ENCODE data around the gene HS6ST2.
A peak's percentile ranks its signal among the peaks of the same experiment; 100 is the strongest.

The HS6ST2 gene

DNA sequence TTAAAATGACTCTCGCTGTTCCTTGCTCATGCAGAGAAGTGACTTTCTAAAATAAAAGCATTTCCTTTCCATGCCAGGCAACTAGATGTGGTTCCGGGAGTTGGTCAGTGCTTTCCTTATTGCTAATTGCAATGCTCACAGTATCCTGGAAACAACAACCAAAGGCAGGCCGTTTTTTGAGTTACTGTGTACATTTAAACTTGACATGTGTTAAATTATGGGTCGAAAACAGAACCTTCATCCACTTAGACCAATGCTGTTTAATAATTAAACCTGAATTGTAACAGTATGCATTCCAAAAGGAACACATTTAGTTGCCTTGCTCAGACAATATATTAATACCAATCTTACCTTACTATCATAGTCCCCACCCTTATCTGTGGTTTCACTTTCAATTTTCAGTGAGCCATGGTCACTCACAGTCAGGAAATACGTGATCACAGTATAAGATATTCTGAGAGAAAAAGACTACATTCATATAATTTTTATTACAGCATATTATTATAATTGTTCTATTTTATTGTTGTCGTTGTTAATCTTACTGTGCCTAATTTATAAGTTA lies 102.6 kb downstream of the HS6ST2 start:
- H3K27ac ChIP-seq = no peak overlapping the region
- no peak for DNase-seq (ENCODE audit: low read depth, low spot score)

DNA sequence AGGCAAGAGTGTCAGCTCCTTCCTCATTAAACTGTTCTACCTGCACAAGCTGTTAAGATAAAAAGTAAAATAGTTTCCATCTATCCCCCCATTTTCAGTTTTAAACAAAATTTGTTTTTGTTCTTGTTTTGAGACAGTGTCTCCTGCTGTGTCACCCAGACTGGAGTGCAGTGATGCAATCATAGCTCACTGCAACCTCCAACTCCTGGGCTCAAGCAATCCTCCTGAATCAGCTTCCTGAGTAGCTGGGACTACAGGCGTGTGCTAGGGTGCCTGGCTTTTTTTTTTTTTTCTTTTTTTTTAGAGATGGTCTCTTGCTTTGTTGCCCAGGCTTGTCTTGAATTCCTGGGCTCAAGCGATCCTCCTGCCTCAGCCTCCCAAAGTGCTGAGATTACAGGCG lies 105.4 kb downstream of the HS6ST2 start:
- H3K27ac ChIP-seq = peak overlapping the region; percentile 72

DNA sequence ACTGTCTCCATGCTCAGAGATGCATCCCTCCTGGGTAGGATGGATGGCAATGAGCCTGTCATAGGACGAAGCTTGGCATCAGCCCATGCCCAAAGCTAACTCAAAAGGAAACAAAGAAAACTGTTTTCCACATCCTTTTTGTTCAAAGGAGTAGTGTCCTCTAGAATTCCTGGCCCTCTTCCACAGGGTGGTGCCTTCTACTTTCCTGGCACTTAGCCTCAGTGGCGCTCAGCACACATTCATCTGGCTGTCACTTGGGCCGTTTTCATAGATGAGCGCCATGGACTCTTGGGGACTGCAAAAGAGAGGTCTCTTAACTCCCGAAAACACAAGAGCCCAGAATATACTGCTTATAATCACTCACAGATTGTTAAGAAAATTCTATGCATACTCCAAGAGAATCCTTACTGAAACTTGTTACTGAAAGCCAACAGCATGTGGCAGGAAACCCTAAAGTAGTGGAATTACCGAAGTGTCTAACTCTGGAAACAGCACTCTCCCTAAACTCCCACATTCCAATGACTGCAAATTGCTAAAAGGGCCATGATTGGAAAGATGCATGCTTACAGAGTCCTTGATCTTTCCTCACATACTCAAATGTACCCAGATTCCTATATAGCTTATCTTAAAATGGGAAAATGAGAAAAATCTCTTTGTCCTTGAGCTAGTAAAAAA lies 110.0 kb downstream of the HS6ST2 start:
- no peak overlapping the region for H3K27ac ChIP-seq
- DNase-seq (ENCODE audit: low read depth, low spot score) = no peak

More for the DNA sequence above, 105.4 kb downstream of the HS6ST2 start:
- no peak for DNase-seq (ENCODE audit: low read depth, low spot score)

- DNase-seq (ENCODE audit: low read depth, low spot score) = no peak
Observed at GRCh38 chrX:132843363-132843762, 115.1 kb downstream of the HS6ST2 start.

GRCh38 chrX:132842460-132843238 lies 115.8 kb downstream of the HS6ST2 start:
- no peak for DNase-seq (ENCODE audit: low read depth, low spot score)
- no peak overlapping the region for H3K27ac ChIP-seq

More at GRCh38 chrX:132843363-132843762, 115.1 kb downstream of the HS6ST2 start:
- no peak overlapping the region for H3K27ac ChIP-seq

- no peak for DNase-seq (ENCODE audit: low read depth, low spot score)
- no peak overlapping the region for H3K27ac ChIP-seq
Observed at GRCh38 chrX:132837967-132838366, 120.5 kb downstream of the HS6ST2 start.

- H3K27ac ChIP-seq = no peak overlapping the region
- DNase-seq (ENCODE audit: low read depth, low spot score) = no peak
Observed at GRCh38 chrX:132837126-132837525, 121.3 kb downstream of the HS6ST2 start.

GRCh38 chrX:132836471-132836870 lies 122.0 kb downstream of the HS6ST2 start:
- no peak for DNase-seq (ENCODE audit: low read depth, low spot score)
- no peak overlapping the region for H3K27ac ChIP-seq

DNA sequence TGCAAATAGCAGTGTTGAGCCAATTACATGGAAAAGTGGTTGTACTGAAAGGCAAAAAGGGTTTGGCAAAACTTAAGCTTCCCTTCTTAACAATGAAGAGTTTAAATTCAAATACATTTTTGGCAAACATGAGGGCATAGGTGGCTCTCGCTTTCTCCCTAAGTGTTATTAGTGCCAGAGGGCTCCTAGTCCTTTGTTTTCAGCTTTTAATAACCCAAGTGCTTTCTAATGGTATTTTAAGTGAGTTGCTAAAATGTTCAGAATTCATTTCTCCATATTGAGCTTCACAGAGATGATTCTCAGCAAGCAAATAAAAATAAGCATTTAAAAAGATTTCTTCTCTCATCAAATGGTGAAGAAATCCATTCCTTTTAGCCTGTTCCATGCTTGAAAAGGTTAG lies 123.7 kb downstream of the HS6ST2 start:
- no peak for DNase-seq (ENCODE audit: low read depth, low spot score)
- no peak overlapping the region for H3K27ac ChIP-seq

GRCh38 chrX:132834109-132834508 lies 124.3 kb downstream of the HS6ST2 start:
- no peak overlapping the region for H3K27ac ChIP-seq
- no peak for DNase-seq (ENCODE audit: low read depth, low spot score)

DNA sequence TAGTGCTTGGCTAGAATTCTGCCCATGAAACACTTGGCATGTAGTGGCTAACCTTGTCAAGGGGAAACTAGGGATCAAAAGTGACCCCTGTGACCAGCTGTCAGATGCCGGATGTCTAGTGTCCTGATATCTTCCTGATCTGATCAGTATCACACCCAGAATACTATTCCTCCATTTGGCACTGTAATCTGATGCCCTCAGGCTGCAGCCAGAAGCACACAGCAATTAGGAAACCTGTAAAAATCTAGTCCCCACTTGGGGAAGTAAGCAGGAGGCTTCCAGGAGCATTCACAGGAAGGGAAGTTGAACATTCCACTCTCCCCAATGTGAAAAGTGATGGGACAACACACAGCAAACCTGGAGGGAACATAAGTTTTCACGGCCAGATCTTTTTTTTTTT lies 125.1 kb downstream of the HS6ST2 start:
- DNase-seq (ENCODE audit: low read depth, low spot score) = no peak
- no peak overlapping the region for H3K27ac ChIP-seq

GRCh38 chrX:132831336-132831973 lies 127.0 kb downstream of the HS6ST2 start:
- H3K27ac ChIP-seq = no peak overlapping the region
- no peak for DNase-seq (ENCODE audit: low read depth, low spot score)

GRCh38 chrX:132822634-132823012 lies 135.8 kb downstream of the HS6ST2 start:
- DNase-seq (ENCODE audit: low read depth, low spot score) = no peak
- H3K27ac ChIP-seq = no peak overlapping the region

DNA sequence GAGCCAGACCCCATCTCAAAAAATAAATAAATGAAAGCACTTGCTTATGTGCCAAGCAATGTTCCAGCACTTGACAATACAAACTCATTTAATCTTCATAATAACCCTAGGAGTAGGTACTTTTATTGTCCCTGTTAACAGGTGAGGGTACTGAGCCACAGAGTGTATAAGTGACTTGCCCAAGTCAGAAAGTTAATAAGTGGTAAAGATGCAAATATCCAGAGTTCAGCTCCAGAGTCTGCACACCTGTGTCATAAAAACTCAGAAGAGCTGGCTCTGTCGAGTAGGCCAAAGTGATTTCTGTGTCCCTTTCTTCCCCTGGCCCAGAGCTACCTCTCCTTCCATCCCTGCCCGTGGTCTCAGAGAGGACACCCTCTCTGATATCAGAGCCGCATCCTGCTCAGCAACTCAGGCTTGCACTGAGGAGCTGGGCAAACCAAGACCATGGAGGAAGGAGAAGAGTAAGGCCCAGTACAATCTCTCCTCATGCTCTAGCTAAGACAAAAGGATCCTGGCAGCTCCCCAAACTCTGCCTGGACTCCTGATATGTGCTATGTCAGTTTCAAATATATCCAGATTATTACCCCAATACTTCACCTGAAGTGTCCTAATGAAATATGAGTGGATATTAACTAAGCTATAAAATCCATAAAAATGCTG lies 136.3 kb downstream of the HS6ST2 start:
- no peak for DNase-seq (ENCODE audit: low read depth, low spot score)
- no peak overlapping the region for H3K27ac ChIP-seq

- no peak for DNase-seq (ENCODE audit: low read depth, low spot score)
- H3K27ac ChIP-seq = no peak overlapping the region
Observed at GRCh38 chrX:132820675-132821074, 137.8 kb downstream of the HS6ST2 start.

GRCh38 chrX:132819711-132820264 lies 138.6 kb downstream of the HS6ST2 start:
- H3K27ac ChIP-seq = no peak overlapping the region
- no peak for DNase-seq (ENCODE audit: low read depth, low spot score)

GRCh38 chrX:132818638-132819037 lies 139.8 kb downstream of the HS6ST2 start:
- no peak overlapping the region for H3K27ac ChIP-seq

GRCh38 chrX:132815643-132816042 lies 142.8 kb downstream of the HS6ST2 start:
- DNase-seq (ENCODE audit: low read depth, low spot score) = no peak
- no peak overlapping the region for H3K27ac ChIP-seq

More at GRCh38 chrX:132818638-132819037, 139.8 kb downstream of the HS6ST2 start:
- no peak for DNase-seq (ENCODE audit: low read depth, low spot score)

DNA sequence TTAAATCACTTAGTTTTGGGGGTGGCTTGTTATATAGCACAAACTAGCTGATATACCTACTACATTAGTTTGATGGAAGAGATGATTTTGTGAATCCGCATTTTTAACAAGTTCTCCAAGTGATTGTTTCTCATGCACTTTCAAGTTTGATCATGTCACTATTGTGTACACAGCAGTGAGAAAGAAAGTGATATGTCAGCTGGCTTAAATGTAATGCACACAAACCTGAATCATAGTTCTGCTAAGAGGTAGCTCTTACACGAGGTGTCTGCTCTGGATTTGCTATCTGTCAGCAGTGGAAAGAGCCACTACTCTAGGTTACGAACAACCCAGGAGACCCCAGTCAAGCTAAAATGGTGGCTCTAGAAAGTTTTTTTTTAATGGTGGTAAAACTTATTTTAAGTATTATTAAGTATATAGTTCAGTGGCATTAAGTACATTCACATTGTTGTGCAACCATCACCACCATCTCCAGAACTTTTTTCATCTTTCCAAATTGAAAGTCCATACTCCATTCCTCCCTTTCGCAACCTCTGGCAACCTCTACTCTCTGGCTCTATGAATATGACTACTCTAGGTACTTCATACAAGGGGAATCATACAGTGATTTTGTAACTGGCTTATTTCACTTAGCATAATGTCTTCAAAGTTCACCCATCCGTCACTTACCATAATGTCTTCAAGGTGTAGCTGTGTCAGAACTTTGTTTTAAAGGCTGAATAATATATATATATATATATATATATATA lies 147.3 kb downstream of the HS6ST2 start:
- DNase-seq (ENCODE audit: low read depth, low spot score) = peak; percentile 51
- H3K27ac ChIP-seq = peak overlapping the region; percentile 51

Data from epithelial cell of prostate (primary cell).